Right atrium auricular region (tissue), 2 donors: ENCODE measurements around the gene RABIF. TPM values are rescaled to one million over a fixed set of nuclear protein-coding genes. Genes with fewer than 3 reads are reported as not detected.
A peak's percentile ranks its signal among the peaks of the same experiment; 100 is the strongest.

ENCODE experiments used
- DNase-seq: peaks from one replicate; pipeline ENCODE4 v3.0.0-alpha.2; 2019; ENCODE audit warnings: low spot score
- H3K27ac ChIP-seq, 2 donors: fragments of 200-600 bp; sonication (generic); 1 replicate in 1 of 2; 2 replicates in 1 of 2; pipeline ENCODE4 v1.5.1; 2016 to 2019
- H3K27me3 ChIP-seq, 2 donors: fragments of 200-600 bp; sonication (generic); one replicate each; pipeline versions ENCODE4 v1.5.1 to v1.6.0; 2017 to 2019
- H3K36me3 ChIP-seq: fragments of 200-600 bp; sonication (generic); one replicate; pipeline ENCODE4 v1.5.1; 2016
- H3K4me1 ChIP-seq, 2 donors: fragments of 200-600 bp; sonication (generic); one replicate each; pipeline versions ENCODE4 v1.5.1 to v1.6.0; 2017 to 2019
- H3K4me3 ChIP-seq, 2 donors: fragments of 200-600 bp; sonication (generic); 1 replicate in 1 of 2; 2 replicates in 1 of 2; pipeline ENCODE4 v1.5.1; 2017 to 2019; ENCODE audit warnings: mild to moderate bottlenecking in 1 of 2, moderate library complexity in 1 of 2
- H3K9me3 ChIP-seq, 2 donors: fragments of 200-600 bp; sonication (generic); one replicate each; pipeline ENCODE4 v1.5.1; 2019
- total RNA-seq, 2 donors: library from RNA; depleted of rRNA; stranded (reverse); fragments of >200 nt; gene quantifications; one replicate each; pipeline ENCODE4 v1.1.0, GENCODE V29; 2016
- TF ChIP-seq, protein P1 (sequence below), 2 donors: fragments of 200-600 bp; sonication (generic); IDR thresholded peaks; one replicate each; pipeline ENCODE4 v1.5.1; 2019; ENCODE audit warnings: antibody characterized with exemption in 2 of 2

RABIF gene
- total RNA-seq, 2 donors from 2014 or later = 3.0 to 4.3 TPM

DNA sequence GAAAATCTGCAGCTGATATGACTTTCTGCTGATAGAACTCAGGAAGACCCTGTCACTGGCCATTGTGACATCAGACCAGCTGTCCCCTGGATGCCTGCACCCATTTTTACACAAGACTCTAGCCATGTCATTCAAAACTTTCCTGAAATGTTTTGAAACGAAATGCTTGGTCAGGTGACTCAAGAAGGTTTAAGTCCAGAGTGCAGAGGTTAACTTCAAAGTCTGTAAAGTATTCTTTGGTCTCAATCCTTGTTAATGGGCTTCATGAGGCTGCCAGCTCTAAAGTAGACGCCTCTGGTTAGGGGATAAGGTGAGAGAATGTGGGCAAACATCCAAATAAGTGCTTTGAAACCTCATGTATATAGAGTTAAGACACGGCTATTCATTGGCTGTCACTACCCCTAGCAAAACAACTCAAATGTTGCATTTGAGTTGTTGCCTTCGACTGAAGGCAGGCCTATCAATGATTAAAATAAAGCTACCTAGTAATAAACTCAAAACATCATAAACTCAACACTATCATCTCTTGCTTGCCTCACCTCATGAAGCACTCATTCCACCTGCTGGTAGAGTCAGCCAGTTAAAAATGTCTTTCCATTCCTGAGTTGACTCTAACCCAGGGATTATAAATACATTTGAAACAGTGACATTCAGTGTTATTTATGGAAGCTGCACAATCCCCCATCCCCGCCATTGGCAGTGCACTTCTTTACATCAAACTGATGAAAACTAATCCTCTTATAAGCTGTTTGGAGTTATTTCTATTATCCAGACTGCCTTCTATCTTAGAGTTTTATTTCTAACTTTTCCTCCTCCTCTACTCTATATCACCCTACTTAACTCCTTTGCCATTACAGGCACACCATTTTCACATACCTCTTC is 26.0 kb downstream of the RABIF start:
- Histone ChIP-seq H3K27me3 (no peaks in the 10 kb centered on the region), H3K4me3 (no peak overlapping the region), H3K27ac (no peak overlapping the region), H3K9me3 (no peaks in the 10 kb centered on the region), H3K36me3 (no peaks in the 10 kb centered on the region), H3K4me1 (peaks cover 0 to 11% of the 10 kb centered on the region in 2 donors)
- no peak for DNase-seq
- TF ChIP-seq, protein P1, sequence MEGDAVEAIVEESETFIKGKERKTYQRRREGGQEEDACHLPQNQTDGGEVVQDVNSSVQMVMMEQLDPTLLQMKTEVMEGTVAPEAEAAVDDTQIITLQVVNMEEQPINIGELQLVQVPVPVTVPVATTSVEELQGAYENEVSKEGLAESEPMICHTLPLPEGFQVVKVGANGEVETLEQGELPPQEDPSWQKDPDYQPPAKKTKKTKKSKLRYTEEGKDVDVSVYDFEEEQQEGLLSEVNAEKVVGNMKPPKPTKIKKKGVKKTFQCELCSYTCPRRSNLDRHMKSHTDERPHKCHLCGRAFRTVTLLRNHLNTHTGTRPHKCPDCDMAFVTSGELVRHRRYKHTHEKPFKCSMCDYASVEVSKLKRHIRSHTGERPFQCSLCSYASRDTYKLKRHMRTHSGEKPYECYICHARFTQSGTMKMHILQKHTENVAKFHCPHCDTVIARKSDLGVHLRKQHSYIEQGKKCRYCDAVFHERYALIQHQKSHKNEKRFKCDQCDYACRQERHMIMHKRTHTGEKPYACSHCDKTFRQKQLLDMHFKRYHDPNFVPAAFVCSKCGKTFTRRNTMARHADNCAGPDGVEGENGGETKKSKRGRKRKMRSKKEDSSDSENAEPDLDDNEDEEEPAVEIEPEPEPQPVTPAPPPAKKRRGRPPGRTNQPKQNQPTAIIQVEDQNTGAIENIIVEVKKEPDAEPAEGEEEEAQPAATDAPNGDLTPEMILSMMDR (IDR thresholded peaks at IDR 0.05) = no peak

DNA sequence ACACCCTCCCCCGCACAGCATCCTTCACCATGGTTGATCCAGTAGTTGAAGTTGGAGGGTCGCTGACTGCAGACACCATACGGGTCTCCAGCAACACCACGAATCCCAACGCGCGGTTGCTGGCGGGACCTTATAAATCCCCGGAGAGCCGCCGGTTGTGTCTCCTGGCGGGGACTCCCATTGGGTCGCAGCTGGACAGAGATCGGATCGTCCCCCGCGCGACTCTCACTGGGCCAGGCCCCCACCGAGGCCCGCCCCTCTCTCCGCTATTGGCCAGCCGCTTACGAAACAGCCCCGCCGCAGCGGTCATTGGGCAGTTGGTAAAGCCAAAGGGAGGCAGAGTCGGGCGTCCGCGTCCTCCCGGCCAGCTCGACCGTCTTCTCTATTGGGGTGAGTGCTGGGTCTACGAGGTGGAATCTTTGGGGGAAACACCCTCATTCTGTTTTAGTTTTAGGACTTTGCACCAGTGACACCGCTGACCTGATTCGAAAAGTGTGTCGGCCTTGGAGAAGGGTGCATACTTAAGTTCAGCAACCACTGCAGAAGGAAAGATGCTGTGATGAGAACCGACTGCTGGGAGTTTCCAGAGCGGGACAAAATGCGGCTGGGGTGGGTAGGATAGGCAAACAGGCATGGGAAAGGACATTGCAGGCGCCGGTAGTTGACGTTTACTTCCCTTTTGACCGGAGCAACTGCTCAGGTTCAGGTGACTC is 27.4 kb downstream of the RABIF start:
- Histone ChIP-seq H3K9me3 (no peaks in the 10 kb centered on the region), H3K4me1 (peaks cover 0 to 11% of the 10 kb centered on the region in 2 donors), H3K36me3 (no peaks in the 10 kb centered on the region), H3K27ac (peak overlapping the region; percentile 14 to 16), H3K4me3 (peak overlapping the region; percentile 78 to 91), H3K27me3 (no peaks in the 10 kb centered on the region)
- DNase-seq = peak; percentile 94
- TF ChIP-seq, protein P1 (IDR thresholded peaks at IDR 0.05) = no peak

DNA sequence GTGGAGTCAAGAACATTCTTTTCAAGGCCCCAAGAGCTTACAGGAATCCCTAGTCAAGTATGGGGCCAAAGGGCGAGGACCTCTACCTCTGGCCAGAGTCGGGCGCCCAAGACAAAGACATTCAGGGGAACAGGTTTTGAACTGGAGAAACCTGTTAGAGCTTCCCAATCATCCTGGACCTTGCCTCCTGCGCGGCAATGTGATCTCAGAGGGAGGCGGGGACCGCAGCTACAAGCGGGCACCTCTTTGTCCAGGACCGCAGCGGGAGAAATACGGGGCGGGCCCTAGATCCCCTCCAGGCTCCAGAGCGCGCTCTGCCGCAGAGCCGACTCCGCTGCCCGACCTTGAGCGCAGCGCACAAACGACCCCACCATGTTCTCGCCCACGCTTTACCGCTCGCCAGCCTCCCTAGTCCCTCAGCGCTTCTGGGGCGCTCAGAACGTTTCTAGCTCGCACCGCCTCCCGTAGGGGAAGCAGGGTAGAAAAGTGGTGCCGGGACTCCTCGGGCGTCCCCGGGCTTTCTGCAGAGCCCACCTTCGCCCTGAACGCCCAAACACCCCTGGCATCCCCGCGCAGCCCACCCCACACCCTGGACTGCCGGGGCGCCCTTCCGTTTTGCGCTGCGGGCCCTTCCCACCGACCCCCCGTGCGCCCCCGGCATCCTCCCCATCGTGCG is 28.1 kb downstream of the RABIF start:
- Histone ChIP-seq H3K36me3 (no peaks in the 10 kb centered on the region), H3K4me3 (peak overlapping the region; percentile 78 to 91), H3K27ac (peak overlapping the region; percentile 14 to 16), H3K9me3 (no peaks in the 10 kb centered on the region), H3K27me3 (no peaks in the 10 kb centered on the region), H3K4me1 (peaks cover 0 to 11% of the 10 kb centered on the region in 2 donors)
- TF ChIP-seq, protein P1 (IDR thresholded peaks at IDR 0.05) = no peak
- DNase-seq = no peak

DNA sequence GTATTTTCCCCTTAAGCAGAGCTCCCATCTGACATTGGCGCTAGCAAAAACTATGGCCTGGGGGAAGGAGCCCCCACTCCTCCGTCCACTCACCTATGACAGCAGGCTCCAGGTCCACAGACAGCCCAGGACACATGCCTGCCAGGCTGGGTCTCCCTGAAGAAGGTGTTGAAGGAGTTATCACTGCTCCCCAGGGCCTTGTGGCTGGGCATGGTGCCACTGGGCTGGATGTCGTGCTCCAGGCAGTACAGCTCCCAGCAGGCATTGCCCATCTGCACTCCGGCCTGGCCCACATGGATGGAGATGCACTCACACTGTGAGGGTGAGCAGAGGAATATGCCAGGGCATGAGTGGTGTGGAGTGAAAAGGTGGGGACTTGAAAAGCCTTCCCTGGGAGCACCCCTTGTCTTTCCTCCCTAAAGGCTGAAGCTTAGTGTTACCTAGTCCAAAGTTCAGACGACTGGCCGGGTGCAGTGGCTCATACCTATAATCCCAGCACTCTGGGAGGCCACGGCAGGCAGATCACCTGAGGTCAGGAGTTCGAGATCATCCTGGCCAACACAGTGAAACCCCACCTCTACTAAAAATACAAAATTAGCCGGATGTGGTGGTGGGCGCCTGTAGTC is 30.0 kb downstream of the RABIF start:
- H3K9me3 ChIP-seq = no peaks in the 10 kb centered on the region
- H3K4me1 ChIP-seq = peaks cover 0 to 11% of the 10 kb centered on the region in 2 donors
- peak; percentile 62 for DNase-seq
- TF ChIP-seq, protein P1 (IDR thresholded peaks at IDR 0.05) = no peak
- no peak overlapping the region for H3K4me3 ChIP-seq
- H3K27ac ChIP-seq = peak overlapping the region in 1 of 2 donors; percentile 64
- H3K27me3 ChIP-seq = no peaks in the 10 kb centered on the region
- no peaks in the 10 kb centered on the region for H3K36me3 ChIP-seq

DNA sequence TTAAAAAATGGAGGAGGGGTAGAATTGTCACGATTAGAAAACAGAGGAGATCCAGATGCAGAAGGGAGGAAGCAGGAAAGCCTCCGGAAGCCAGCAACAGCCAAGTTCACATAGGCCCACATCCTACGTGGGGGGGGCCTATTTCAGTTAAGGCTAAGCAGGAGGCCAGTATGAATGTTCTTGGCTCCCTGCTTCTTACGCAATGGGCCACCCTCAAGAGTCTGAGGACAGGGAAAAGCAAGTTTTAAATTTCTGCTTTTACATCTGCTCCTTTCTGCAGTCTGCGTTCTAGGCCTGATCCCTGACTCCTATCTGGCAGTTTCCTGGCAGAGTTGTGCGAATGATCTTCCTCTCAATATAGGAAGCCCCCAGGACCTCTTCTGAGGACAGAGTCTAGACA is 30.6 kb downstream of the RABIF start:
- DNase-seq = peak; percentile 82
- TF ChIP-seq, protein P1 (IDR thresholded peaks at IDR 0.05) = no peak
- no peaks in the 10 kb centered on the region for H3K27me3 ChIP-seq
- H3K4me3 ChIP-seq = no peak overlapping the region
- peaks cover 0 to 11% of the 10 kb centered on the region in 2 donors for H3K4me1 ChIP-seq
- H3K27ac ChIP-seq = peak overlapping the region in 1 of 2 donors; percentile 64
- no peaks in the 10 kb centered on the region for H3K36me3 ChIP-seq
- H3K9me3 ChIP-seq = no peaks in the 10 kb centered on the region
